Loucy (cell line): ENCODE measurements around the gene TBC1D22A.

ENCODE experiments used
- H2AFZ ChIP-seq: fragments of 200-600 bp; sonication (generic); 2 replicates; pipeline ENCODE4 v1.6.0; 2016; ENCODE audit warnings: antibody characterized with exemption, mild to moderate bottlenecking, low read length, moderate library complexity
- H3F3A ChIP-seq: fragments of 200-600 bp; 2 replicates; pipeline ENCODE4 v1.6.0; 2016; ENCODE audit warnings: antibody characterized with exemption, low read depth, mild to moderate bottlenecking
- H3K27me3 ChIP-seq: fragments of 200-600 bp; sonication (generic); 2 replicates; pipeline ENCODE4 v1.6.1; 2014; ENCODE audit warnings: low read length, mild to moderate bottlenecking; ENCODE audit not compliant: insufficient read depth, poor library complexity, severe bottlenecking
- H3K36me3 ChIP-seq: fragments of 200-600 bp; sonication (generic); 2 replicates; pipeline ENCODE4 v1.6.1; 2016; ENCODE audit warnings: low read length; ENCODE audit not compliant: insufficient read depth
- H3K4me1 ChIP-seq: fragments of 200-600 bp; sonication (generic); 2 replicates; pipeline ENCODE4 v1.5.1; 2014; ENCODE audit warnings: low read length, mild to moderate bottlenecking; ENCODE audit not compliant: insufficient read depth, poor library complexity, severe bottlenecking
- H3K4me2 ChIP-seq: fragments of 200-600 bp; sonication (generic); 2 replicates; pipeline ENCODE4 v1.6.0; 2014; ENCODE audit warnings: antibody characterized with exemption, low read length, low read depth, mild to moderate bottlenecking; ENCODE audit not compliant: poor library complexity, severe bottlenecking
- H3K4me3 ChIP-seq: fragments of 200-600 bp; sonication (generic); 2 replicates; pipeline ENCODE4 v1.5.1; 2014; ENCODE audit warnings: low read length, mild to moderate bottlenecking, mixed read lengths; ENCODE audit not compliant: poor library complexity, severe bottlenecking
- H3K79me2 ChIP-seq: fragments of 200-600 bp; sonication (generic); 2 replicates; pipeline ENCODE4 v1.6.1; 2014; ENCODE audit warnings: low read length; ENCODE audit not compliant: insufficient read depth
- H3K9ac ChIP-seq: fragments of 200-600 bp; sonication (generic); 2 replicates; pipeline ENCODE4 v1.6.0; 2014; ENCODE audit warnings: mild to moderate bottlenecking, low read depth, low read length, moderate library complexity; ENCODE audit not compliant: poor library complexity, severe bottlenecking
- H3K9me2 ChIP-seq: fragments of 200-600 bp; sonication (generic); replicated peaks from 2 replicates; pipeline ENCODE4 v1.6.1; 2016; ENCODE audit warnings: low read depth, low read length, mixed read lengths
- H3K9me3 ChIP-seq: fragments of 200-600 bp; sonication (generic); 2 replicates; pipeline ENCODE4 v1.6.1; 2014; ENCODE audit warnings: mild to moderate bottlenecking, antibody characterized with exemption, low read length, low read depth; ENCODE audit not compliant: insufficient read depth
- H4K20me1 ChIP-seq: fragments of 200-600 bp; sonication (generic); 2 replicates; pipeline ENCODE4 v1.6.0; 2014; ENCODE audit warnings: antibody characterized with exemption, low read length, mild to moderate bottlenecking; ENCODE audit not compliant: insufficient read depth, poor library complexity, severe bottlenecking
- EZH2phosphoT487 ChIP-seq: fragments of 200-600 bp; IDR thresholded peaks from 2 replicates; pipeline ENCODE4 v1.6.1; 2018; ENCODE audit warnings: antibody characterized with exemption, mild to moderate bottlenecking, moderate library complexity, borderline replicate concordance
- TF ChIP-seq, protein P1 (sequence below): fragments of 200-600 bp; sonication (generic); conservative IDR thresholded peaks from 2 replicates; pipeline ENCODE4 v1.5.1; 2014; ENCODE audit warnings: mild to moderate bottlenecking, antibody characterized with exemption, low read length

Gene TBC1D22A

DNA sequence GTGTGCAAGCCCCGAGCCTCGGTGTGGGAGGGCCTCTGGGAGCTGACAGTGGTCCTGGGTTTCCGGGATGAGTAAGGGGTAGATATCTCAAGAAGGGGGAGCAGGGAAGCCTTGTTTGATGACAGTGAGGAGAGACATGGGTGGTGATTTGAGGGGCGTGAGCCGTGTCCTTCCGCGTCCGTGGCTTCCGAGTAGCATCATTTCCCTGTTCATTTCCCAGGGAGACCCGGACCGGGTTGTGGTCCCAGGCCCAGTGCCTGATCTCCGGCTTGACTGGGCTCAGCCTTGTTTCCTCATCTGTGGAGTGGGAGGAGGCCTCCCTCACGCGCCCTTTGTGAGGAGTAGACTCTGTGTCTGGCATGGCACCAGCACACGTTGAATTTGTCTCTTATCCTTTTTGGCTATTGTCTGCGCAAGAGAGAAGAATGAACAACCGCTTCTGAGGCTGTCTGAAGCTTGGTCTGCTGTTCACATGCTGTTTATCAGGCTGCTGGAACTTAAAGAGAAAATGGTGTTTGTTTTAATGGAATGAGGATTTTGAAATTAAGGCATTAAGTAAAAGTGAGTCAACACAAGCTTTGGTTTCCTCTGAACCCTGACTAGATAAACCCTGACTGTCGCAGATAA, 348.5 kb downstream of the TBC1D22A start:
- H4K20me1 ChIP-seq, result no peaks in the 10 kb centered on the region
- H3K79me2 ChIP-seq, result no peaks in the 10 kb centered on the region
- no peaks in the 10 kb centered on the region for H3F3A ChIP-seq
- H3K9me3 ChIP-seq, result no peaks in the 10 kb centered on the region
- no peak overlapping the region for H3K4me3 ChIP-seq
- H3K9ac ChIP-seq, result no peak overlapping the region
- no peaks in the 10 kb centered on the region for H3K27me3 ChIP-seq
- H2AFZ ChIP-seq, result no peak overlapping the region
- no peaks in the 10 kb centered on the region for H3K9me2 ChIP-seq
- no peak overlapping the region for H3K4me2 ChIP-seq
- TF ChIP-seq, protein P1, sequence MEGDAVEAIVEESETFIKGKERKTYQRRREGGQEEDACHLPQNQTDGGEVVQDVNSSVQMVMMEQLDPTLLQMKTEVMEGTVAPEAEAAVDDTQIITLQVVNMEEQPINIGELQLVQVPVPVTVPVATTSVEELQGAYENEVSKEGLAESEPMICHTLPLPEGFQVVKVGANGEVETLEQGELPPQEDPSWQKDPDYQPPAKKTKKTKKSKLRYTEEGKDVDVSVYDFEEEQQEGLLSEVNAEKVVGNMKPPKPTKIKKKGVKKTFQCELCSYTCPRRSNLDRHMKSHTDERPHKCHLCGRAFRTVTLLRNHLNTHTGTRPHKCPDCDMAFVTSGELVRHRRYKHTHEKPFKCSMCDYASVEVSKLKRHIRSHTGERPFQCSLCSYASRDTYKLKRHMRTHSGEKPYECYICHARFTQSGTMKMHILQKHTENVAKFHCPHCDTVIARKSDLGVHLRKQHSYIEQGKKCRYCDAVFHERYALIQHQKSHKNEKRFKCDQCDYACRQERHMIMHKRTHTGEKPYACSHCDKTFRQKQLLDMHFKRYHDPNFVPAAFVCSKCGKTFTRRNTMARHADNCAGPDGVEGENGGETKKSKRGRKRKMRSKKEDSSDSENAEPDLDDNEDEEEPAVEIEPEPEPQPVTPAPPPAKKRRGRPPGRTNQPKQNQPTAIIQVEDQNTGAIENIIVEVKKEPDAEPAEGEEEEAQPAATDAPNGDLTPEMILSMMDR, result no peak
- TF ChIP-seq EZH2phosphoT487, result no peak
- peaks cover 27% of the 10 kb centered on the region; the same call in 1 of the 2 replicates for H3K36me3 ChIP-seq
- H3K4me1 ChIP-seq, result no peaks in the 10 kb centered on the region

DNA sequence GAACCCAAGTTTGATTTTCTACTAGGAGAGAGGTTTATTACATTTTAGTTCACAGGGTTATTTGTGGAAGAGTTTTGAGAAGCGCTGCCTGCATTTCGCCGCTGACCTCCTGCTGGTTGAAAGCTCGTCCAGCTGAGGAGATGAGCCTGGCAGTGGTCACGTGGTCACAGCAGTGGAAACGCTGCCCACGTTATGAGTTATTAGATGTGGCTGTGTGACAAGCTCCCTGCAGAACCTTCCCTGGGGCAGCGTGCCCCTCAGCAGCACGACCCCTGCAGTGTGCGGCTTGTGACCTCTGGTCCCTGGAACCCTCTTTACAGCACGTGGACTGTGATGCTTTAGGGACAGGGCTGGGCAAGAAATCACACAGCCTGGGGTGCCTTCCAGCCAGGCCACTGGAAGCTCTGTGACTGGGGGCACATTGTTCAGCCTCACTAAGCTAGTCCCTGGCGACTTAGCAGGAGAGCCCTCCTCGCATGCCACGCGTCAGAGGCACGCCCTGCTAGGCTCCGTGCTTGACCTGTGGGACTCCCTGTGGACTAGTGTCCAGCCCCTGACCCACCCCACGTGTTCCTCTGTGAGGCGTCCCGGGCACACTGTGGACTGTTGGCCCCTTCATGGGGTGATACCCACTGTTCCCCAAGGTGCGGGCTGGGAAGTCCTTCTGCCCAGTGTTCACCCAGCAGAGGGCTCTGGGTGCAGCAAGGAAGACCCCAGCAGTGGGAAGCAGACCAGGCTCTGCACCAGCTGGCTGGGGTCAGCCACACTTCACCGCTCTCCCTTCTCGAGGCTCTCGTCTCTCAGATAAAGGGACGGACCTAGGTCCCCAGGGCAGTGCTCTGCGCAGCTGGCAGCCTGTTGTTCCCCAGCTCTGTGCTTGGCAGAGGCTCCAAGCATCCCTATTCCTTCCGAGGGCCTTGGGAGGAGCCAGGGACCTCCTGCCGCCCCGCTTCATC, 349.5 kb downstream of the TBC1D22A start:
- TF ChIP-seq, protein P1, result no peak
- Histone ChIP-seq H3K27me3 (no peaks in the 10 kb centered on the region), H3K4me1 (no peaks in the 10 kb centered on the region), H3K4me2 (no peak overlapping the region), H3K9me3 (no peaks in the 10 kb centered on the region), H3F3A (no peaks in the 10 kb centered on the region), H3K9ac (no peak overlapping the region), H3K4me3 (no peak overlapping the region), H3K9me2 (no peaks in the 10 kb centered on the region), H3K36me3 (peaks cover 27% of the 10 kb centered on the region; the same call in 1 of the 2 replicates), H3K79me2 (no peaks in the 10 kb centered on the region), H2AFZ (no peak overlapping the region), H4K20me1 (no peaks in the 10 kb centered on the region)

DNA sequence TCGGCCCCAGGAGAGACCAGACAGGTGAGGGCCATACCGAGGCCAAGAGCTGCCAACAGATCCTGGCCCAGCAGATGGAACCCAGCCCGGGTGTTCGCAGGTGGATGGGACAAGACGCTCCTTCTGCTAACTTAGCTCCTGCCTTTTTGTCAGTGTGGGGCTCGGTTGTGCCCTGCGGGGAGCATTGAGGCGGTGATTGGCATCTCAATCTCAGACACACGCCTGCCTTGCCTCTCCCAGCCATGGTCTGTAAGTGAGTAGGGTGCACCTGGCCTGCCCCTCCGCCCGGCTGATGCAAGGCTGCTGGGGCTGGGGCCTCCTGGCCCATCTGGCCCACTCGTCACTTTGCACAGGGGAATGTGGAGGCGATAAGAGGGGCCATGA, 350.1 kb downstream of the TBC1D22A start:
- Histone ChIP-seq H3K4me2 (no peak overlapping the region), H3K9ac (no peak overlapping the region), H3F3A (no peaks in the 10 kb centered on the region), H4K20me1 (no peaks in the 10 kb centered on the region), H3K4me1 (no peaks in the 10 kb centered on the region), H3K9me2 (no peaks in the 10 kb centered on the region), H3K27me3 (no peaks in the 10 kb centered on the region), H3K9me3 (no peaks in the 10 kb centered on the region), H2AFZ (no peak overlapping the region), H3K4me3 (no peak overlapping the region), H3K79me2 (no peaks in the 10 kb centered on the region), H3K36me3 (peaks cover 27% of the 10 kb centered on the region; the same call in 1 of the 2 replicates)
- no peak for TF ChIP-seq EZH2phosphoT487
- TF ChIP-seq, protein P1, result no peak
